Ovary (tissue), 9 donors: Measurements from ENCODE around the gene PLXNB2. TPM values are rescaled to one million over a fixed set of nuclear protein-coding genes. Genes with fewer than 3 reads are reported as not detected.

ENCODE experiments used
- DNase-seq, 5 donors: peaks; one replicate each; pipeline ENCODE4 v3.0.0-alpha.2; 2019 to 2020
- H3K27ac ChIP-seq, 2 donors: fragments of 200-600 bp; one replicate each; pipeline versions ENCODE4 v1.5.1 to v1.8.0; 2019 to 2022
- H3K27me3 ChIP-seq: fragments of 200-600 bp; one replicate; pipeline ENCODE4 v1.8.0; 2022
- H3K36me3 ChIP-seq: fragments of 200-600 bp; sonication (generic); one replicate; pipeline ENCODE4 v1.5.1; 2019
- H3K4me1 ChIP-seq: one replicate; pipeline ENCODE4 v1.8.1; 2013; ENCODE audit warnings: mild to moderate bottlenecking, moderate library complexity; ENCODE audit not compliant: insufficient read depth
- H3K4me3 ChIP-seq: fragments of 200-600 bp; sonication (generic); one replicate; pipeline ENCODE4 v1.5.1; 2017
- H3K9me3 ChIP-seq, 2 donors: fragments of 200-600 bp in 1 of 2; sonication (generic) in 1 of 2; one replicate each; pipeline versions ENCODE4 v1.5.1 to v1.8.1; 2013 to 2019; ENCODE audit warnings: mild to moderate bottlenecking in 1 of 2, moderate library complexity in 1 of 2
- EP300 ChIP-seq: sonication (generic); formaldehyde crosslinking; IDR thresholded peaks from one replicate; pipeline ENCODE4 v1.6.1; 2017; ENCODE audit warnings: antibody characterized with exemption
- POLR2A ChIP-seq: fragments of 450-650 bp; IDR thresholded peaks from one replicate; pipeline ENCODE4 v1.6.1; 2017; ENCODE audit warnings: antibody characterized with exemption, mild to moderate bottlenecking, moderate library complexity
- WGBS, 3 donors: extraction: QIAGEN DNeasy Blood & Tissue Kit in 1 of 3; methylation state at CpG; one replicate each; pipeline versions ENCODE4 v1.1.5 to v1.1.7; 2013 to 2017; 5-methylcytosine and 5-hydroxymethylcytosine counted together
- intact Hi-C, 4 donors: fragments of 100-400 bp; cut with DNase I; formaldehyde crosslinking; loops; one replicate each; pipeline versions ENCODE4 v1.11.0 to v1.15.1; 2022 to 2023
- polyA plus RNA-seq, 2 donors: library from polyadenylated mRNA; stranded (reverse); fragments of 200-250 nt in 1 of 2; fragments of 350-450 nt in 1 of 2; fragmentation: Illumina TruSeq in 1 of 2; extraction: RNeasy Lipid Tissue Mini Kit (QIAGEN cat#74804) in 1 of 2; gene quantifications; one replicate each; pipeline ENCODE4 v1.2.3, GENCODE V29; 2013 to 2014
- total RNA-seq, 7 donors: library from RNA; depleted of rRNA in 2 of 7; stranded (reverse); fragments of >200 nt in 2 of 7; fragmentation: NEBNext Ultra II Directional in 3 of 7; extraction: Animal tissue kit (Norgen Biotek cat#: 25700) in 3 of 7; gene quantifications; one replicate each; pipeline versions ENCODE4 v1.1.0 to v1.2.4, GENCODE V29; 2016 to 2023
- TF ChIP-seq, protein P1 (sequence below), 3 donors: fragments of 450-650 bp in 2 of 3; fragments of 200-600 bp in 1 of 3; IDR thresholded peaks; one replicate each; pipeline versions ENCODE4 v1.5.1 to v1.8.0; 2016 to 2022; ENCODE audit warnings: antibody characterized with exemption in 3 of 3, mild to moderate bottlenecking in 1 of 3
- donor health status: DM: no; HTN: no; CAD: no; lungs with moderate emphysema.
- donor health status: DM: no; HTN: no; CAD: no.
- donor health status: Bipolar disorder and iron deficiency.
- donor health status: DM: yes; HTN: yes; CAD: no.
- donor health status: DM: no; HTN: no; CAD: no.
- donor health status: DM: yes; HTN: yes; CAD: no.

PLXNB2 gene
- total and polyA plus RNA-seq, 9 donors: 26.5 to 274 (median 205) TPM

GRCh38 chr22:50281957-50282356, 25.5 kb downstream of the PLXNB2 start:
- Histone ChIP-seq H3K27me3 (no peaks in the 10 kb centered on the region), H3K4me3 (no peak overlapping the region), H3K36me3 (peaks cover 4% of the 10 kb centered on the region), H3K27ac (no peak overlapping the region), H3K4me1 (no peaks in the 10 kb centered on the region), H3K9me3 (no peaks in the 10 kb centered on the region)
- 70 to 74% (median 72%) methylated on average over 17 to 25 of the region's 25 CpGs for WGBS, 3 donors
- intact Hi-C loops: no loop called here
- no peak for DNase-seq
- TF ChIP-seq POLR2A (no peak), EP300 (no peak)
- TF ChIP-seq, protein P1, sequence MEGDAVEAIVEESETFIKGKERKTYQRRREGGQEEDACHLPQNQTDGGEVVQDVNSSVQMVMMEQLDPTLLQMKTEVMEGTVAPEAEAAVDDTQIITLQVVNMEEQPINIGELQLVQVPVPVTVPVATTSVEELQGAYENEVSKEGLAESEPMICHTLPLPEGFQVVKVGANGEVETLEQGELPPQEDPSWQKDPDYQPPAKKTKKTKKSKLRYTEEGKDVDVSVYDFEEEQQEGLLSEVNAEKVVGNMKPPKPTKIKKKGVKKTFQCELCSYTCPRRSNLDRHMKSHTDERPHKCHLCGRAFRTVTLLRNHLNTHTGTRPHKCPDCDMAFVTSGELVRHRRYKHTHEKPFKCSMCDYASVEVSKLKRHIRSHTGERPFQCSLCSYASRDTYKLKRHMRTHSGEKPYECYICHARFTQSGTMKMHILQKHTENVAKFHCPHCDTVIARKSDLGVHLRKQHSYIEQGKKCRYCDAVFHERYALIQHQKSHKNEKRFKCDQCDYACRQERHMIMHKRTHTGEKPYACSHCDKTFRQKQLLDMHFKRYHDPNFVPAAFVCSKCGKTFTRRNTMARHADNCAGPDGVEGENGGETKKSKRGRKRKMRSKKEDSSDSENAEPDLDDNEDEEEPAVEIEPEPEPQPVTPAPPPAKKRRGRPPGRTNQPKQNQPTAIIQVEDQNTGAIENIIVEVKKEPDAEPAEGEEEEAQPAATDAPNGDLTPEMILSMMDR (IDR thresholded peaks at IDR 0.05): no peak

DNA sequence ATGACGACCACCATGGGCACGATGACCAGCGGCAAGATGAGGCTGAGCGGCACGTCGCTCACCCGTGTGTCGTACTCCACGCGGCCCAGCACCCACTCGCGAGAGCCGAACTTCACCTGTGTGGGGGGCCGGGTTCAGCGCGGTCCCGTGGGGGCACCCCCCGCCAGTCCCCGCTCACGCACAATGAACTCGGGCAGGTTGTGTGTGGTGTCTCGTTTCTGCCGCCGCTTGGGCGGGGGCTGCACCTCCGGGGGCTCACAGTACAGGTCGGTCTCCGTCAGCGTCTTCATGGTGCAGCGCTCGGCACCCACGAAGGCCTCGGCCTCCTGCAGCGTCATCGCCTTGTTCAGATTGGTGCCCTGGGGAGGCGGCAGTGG, 26.1 kb downstream of the PLXNB2 start:
- Histone ChIP-seq H3K4me3 (no peak overlapping the region), H3K27me3 (no peaks in the 10 kb centered on the region), H3K36me3 (peaks cover 4% of the 10 kb centered on the region), H3K9me3 (no peaks in the 10 kb centered on the region), H3K4me1 (no peaks in the 10 kb centered on the region), H3K27ac (no peak overlapping the region)
- intact Hi-C loops: no loop called here
- 91 to 92% (median 92%) methylated on average over 36 of the region's 36 CpGs for WGBS, 3 donors
- no peak for TF ChIP-seq EP300
- TF ChIP-seq POLR2A: no peak
- TF ChIP-seq, protein P1 (IDR thresholded peaks at IDR 0.05): no peak
- no peak for DNase-seq

DNA sequence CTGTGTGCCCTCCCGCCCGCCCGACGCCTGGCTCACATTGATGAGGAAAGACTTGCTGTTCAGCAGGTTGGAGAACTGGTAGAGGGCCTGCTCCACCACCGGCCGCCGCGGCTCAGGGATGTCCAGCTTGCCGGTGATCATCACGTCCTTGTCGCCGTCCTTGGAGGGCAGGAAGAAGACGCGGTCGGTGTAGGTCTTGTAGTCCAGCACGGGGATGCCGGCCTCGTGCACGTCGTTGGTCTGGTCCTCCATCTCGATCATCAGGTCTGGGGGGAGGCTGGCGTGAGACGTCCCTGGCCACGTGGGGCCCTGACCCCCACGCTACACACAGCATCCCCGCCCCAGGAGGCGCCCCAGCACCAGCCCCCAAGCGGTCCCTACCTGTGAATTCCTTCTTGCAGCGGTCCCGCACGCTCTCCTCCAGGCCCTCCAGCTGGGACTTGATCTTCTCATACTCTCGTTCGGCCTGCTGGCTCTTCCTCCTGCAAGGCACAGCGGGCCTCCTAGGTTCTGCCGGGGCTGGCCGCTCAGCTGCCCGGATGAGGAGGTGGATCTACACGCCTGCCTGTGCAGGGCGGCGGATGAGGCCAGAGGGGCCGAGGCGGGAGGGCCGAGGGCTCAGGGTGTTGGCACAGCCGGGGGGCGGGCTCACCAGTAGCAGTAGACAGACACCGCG, 26.6 kb downstream of the PLXNB2 start:
- Histone ChIP-seq H3K27me3 (no peaks in the 10 kb centered on the region), H3K4me3 (no peak overlapping the region), H3K9me3 (no peaks in the 10 kb centered on the region), H3K27ac (no peak overlapping the region), H3K4me1 (no peaks in the 10 kb centered on the region), H3K36me3 (peaks cover 4% of the 10 kb centered on the region)
- intact Hi-C loops: no loop called here
- no peak for DNase-seq
- TF ChIP-seq, protein P1 (IDR thresholded peaks at IDR 0.05): no peak
- TF ChIP-seq POLR2A: no peak
- TF ChIP-seq EP300: no peak
- 89 to 94% (median 90%) methylated on average over 47 of the region's 47 CpGs for WGBS, 3 donors

- DNase-seq: no peak
- no peaks in the 10 kb centered on the region for H3K4me1 ChIP-seq
- H3K4me3 ChIP-seq: no peak overlapping the region
- H3K27me3 ChIP-seq: no peaks in the 10 kb centered on the region
- intact Hi-C loops: no loop called here
- no peak overlapping the region for H3K27ac ChIP-seq
- no peak for TF ChIP-seq EP300
- TF ChIP-seq POLR2A: no peak
- TF ChIP-seq, protein P1 (IDR thresholded peaks at IDR 0.05): no peak
- peaks cover 4% of the 10 kb centered on the region for H3K36me3 ChIP-seq
- H3K9me3 ChIP-seq: no peaks in the 10 kb centered on the region
- WGBS, 3 donors: 91 to 95% (median 92%) methylated on average over 25 to 38 of the region's 38 CpGs
These were observed 27.3 kb downstream of the PLXNB2 start for GRCh38 chr22:50280022-50280707.
